Caco-2 (cell line): ENCODE results near the gene KCNK16. TPM values are rescaled to one million over a fixed set of nuclear protein-coding genes. Genes with fewer than 3 reads are reported as not detected.

Experiments used
- BruUV-seq: library from RNA; stranded (reverse); fragments of 400-500 nt; replicated peaks from 2 replicates; lab custom pipeline; 2021; lab: Mats Ljungman, UMichigan
- CTCF ChIA-PET: fragments of 300-600 bp; sonication (Branson Sonifier 250); formaldehyde crosslinking; loops from one replicate; lab custom pipeline; 2022; ENCODE audit warnings: antibody characterized with exemption; lab: Charles Lee
- POLR2A ChIA-PET: fragments of 300-600 bp; sonication (Branson Sonifier 250); formaldehyde crosslinking; loops from one replicate; lab custom pipeline; 2022; ENCODE audit warnings: antibody characterized with exemption; lab: Charles Lee
- DNase-seq, 2 experiments: peaks; one replicate each; pipeline versions ENCODE4 v3.0.0 to v3.0.0-alpha.2; 2020 to 2022
- H3K27me3 ChIP-seq: replicated peaks from 2 replicates; pipeline ENCODE4 v1.6.0; 2011; ENCODE audit warnings: low read length; ENCODE audit not compliant: control insufficient read depth, insufficient read depth
- H3K36me3 ChIP-seq: 2 replicates; pipeline ENCODE4 v1.5.1; 2011; ENCODE audit warnings: low read length; ENCODE audit not compliant: control insufficient read depth, insufficient read depth
- H3K4me1 ChIP-seq: fragments of 250-450 bp; sonication (Bioruptor Pico); 2 replicates; pipeline ENCODE4 v1.5.1; 2020; ENCODE audit warnings: mild to moderate bottlenecking
- H3K4me3 ChIP-seq: 2 replicates; pipeline ENCODE4 v1.5.1; 2011; ENCODE audit warnings: low read depth, mild to moderate bottlenecking, control low read depth, low read length
- H3K9me3 ChIP-seq: fragments of 250-450 bp; sonication (Bioruptor Pico); 2 replicates; pipeline ENCODE4 v1.5.1; 2020; ENCODE audit warnings: mild to moderate bottlenecking, moderate library complexity
- H3K27ac Mint-ChIP-seq: one replicate; pipeline ENCODE4 v1.8.0; 2022; ENCODE audit warnings: mixed read lengths; ENCODE audit not compliant: unreplicated experiment
- H3K27me3 Mint-ChIP-seq: one replicate; pipeline ENCODE4 v1.8.0; 2022; ENCODE audit warnings: mixed read lengths; ENCODE audit not compliant: insufficient read depth, unreplicated experiment
- H3K36me3 Mint-ChIP-seq: one replicate; pipeline ENCODE4 v1.8.0; 2022; ENCODE audit warnings: mild to moderate bottlenecking, mixed read lengths; ENCODE audit not compliant: insufficient read depth, unreplicated experiment
- H3K4me1 Mint-ChIP-seq: one replicate; pipeline ENCODE4 v1.8.0; 2022; ENCODE audit warnings: low read depth, mixed read lengths; ENCODE audit not compliant: unreplicated experiment
- H3K4me3 Mint-ChIP-seq: one replicate; pipeline ENCODE4 v1.8.0; 2022; ENCODE audit warnings: mild to moderate bottlenecking, moderate library complexity, mixed read lengths; ENCODE audit not compliant: unreplicated experiment
- H3K9me3 Mint-ChIP-seq: one replicate; pipeline ENCODE4 v1.8.0; 2022; ENCODE audit warnings: mixed read lengths; ENCODE audit not compliant: unreplicated experiment
- CTCF ChIP-seq, 2 experiments: fragments of 200-600 bp in 1 of 2; IDR thresholded peaks; 1 replicate in 1 of 2; 2 replicates in 1 of 2; pipeline versions ENCODE4 v1.5.1 to v1.8.0; 2011 to 2022; ENCODE audit warnings: antibody characterized with exemption in 1 of 2, control low read depth in 1 of 2, inconsistent platforms in 1 of 2, low read depth in 1 of 2, low read length in 1 of 2, mild to moderate bottlenecking in 1 of 2, moderate library complexity in 1 of 2; ENCODE audit not compliant: insufficient read depth in 1 of 2, severe bottlenecking in 1 of 2, unreplicated experiment in 1 of 2
- intact Hi-C: fragments of 100-400 bp; cut with micrococcal nuclease; formaldehyde crosslinking; loops from one replicate; pipeline ENCODE4 v1.10.0; 2022; ENCODE audit not compliant: unreplicated experiment
- total RNA-seq: library from RNA; stranded (reverse); gene quantifications from 2 replicates; pipeline ENCODE4 v1.2.3, GENCODE V29; 2022

Gene KCNK16
- total RNA-seq, 1 experiment from 2014 or later = not detected

DNA sequence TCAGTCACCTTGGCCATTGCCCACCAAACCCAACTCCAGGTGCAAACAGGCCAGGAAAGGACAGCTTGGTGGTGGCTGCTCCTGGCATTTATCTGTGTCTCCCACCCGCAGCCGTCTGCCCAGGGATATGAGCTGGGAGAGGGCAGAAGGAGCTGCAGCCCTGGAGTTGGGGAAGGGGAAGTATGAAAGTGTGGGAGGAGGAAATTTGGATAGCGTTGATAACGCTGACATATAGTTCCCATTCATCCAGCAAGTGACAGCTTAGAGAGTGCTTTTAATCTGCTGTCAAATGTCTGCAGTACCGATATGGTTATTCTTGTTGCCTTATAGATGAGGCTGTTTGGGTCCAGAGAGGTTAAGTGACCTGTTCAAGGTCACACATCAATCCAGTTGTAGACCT is 741 bp downstream of the KCNK16 start:
- no peak overlapping the region for H3K27ac Mint-ChIP-seq
- H3K9me3 Mint-ChIP-seq = no peaks in the 10 kb centered on the region
- Histone ChIP-seq H3K9me3 (no peaks in the 10 kb centered on the region), H3K4me1 (no peaks in the 10 kb centered on the region), H3K27me3 (no peaks in the 10 kb centered on the region), H3K36me3 (no peaks in the 10 kb centered on the region), H3K4me3 (no peak overlapping the region)
- peaks cover 15% of the 10 kb centered on the region for H3K27me3 Mint-ChIP-seq
- no peaks in the 10 kb centered on the region for H3K36me3 Mint-ChIP-seq
- DNase-seq = no peak
- no TSS peak for BruUV-seq
- no peak for TF ChIP-seq CTCF (IDR thresholded peaks at IDR 0.05; ENCODE audit: insufficient read depth in 1 of 2, low read depth in 1 of 2, low read length in 1 of 2, severe bottlenecking in 1 of 2, unreplicated experiment in 1 of 2)
- ChIA-PET CTCF (no interaction called here), POLR2A (no interaction called here)
- intact Hi-C loops = no loop called here
- no peaks in the 10 kb centered on the region for H3K4me1 Mint-ChIP-seq
- no peak overlapping the region for H3K4me3 Mint-ChIP-seq

GRCh38 chr6:39320363-39320984 is 2.0 kb downstream of the KCNK16 start:
- no peak overlapping the region for H3K4me3 ChIP-seq
- no peak for DNase-seq
- H3K4me1 ChIP-seq = no peaks in the 10 kb centered on the region
- BruUV-seq = no TSS peak
- peaks cover 12% of the 10 kb centered on the region for H3K27me3 Mint-ChIP-seq
- H3K36me3 ChIP-seq = no peaks in the 10 kb centered on the region
- ChIA-PET CTCF (no interaction called here), POLR2A (no interaction called here)
- intact Hi-C loops = no loop called here
- no peaks in the 10 kb centered on the region for H3K9me3 ChIP-seq
- no peak overlapping the region for H3K4me3 Mint-ChIP-seq
- no peak overlapping the region for H3K27ac Mint-ChIP-seq
- no peaks in the 10 kb centered on the region for H3K4me1 Mint-ChIP-seq
- H3K27me3 ChIP-seq = no peaks in the 10 kb centered on the region
- no peak for TF ChIP-seq CTCF (IDR thresholded peaks at IDR 0.05; ENCODE audit: insufficient read depth in 1 of 2, low read depth in 1 of 2, low read length in 1 of 2, severe bottlenecking in 1 of 2, unreplicated experiment in 1 of 2)
- H3K9me3 Mint-ChIP-seq = no peaks in the 10 kb centered on the region
- no peaks in the 10 kb centered on the region for H3K36me3 Mint-ChIP-seq

DNA sequence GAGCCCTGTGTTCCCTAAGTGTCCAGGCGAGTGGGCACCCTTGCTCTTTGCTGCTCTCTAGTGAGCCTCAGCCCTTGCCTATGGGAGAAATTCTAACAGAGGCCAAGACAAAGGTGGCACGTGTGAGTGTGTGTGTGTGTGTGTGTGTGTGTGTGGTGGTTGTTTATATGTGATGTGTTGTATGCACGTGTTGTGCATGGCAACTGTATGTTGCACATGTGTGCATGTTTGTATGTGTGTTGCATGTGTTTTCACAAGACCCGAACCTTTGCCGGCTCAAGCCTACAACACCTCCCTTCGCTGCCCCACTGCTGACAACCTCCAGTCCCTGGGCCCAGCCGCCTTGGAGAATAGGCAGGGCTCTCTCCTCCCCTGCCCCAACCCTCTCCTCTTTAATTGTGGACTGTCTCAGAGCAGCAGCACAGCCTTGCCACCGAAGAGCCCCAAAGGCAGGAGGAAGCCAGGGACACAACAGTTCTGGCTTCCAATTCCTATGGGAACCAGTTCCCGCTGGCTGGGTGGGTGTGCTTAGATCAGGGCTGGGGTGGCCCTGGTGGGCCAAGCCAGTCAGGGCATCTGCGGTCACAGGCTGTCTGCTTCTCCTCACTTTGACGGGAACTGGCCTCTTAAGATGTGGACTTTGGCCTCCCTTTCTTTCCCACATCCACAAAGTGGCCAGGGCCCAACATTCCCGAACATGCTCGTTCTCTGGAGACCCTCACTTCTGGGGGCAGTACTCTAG is 2.7 kb downstream of the KCNK16 start:
- no peak overlapping the region for H3K4me3 ChIP-seq
- Mint-ChIP-seq H3K4me1 (no peaks in the 10 kb centered on the region), H3K4me3 (no peak overlapping the region), H3K36me3 (no peaks in the 10 kb centered on the region), H3K9me3 (no peaks in the 10 kb centered on the region), H3K27ac (no peak overlapping the region), H3K27me3 (peaks cover 12% of the 10 kb centered on the region)
- DNase-seq = no peak
- H3K4me1 ChIP-seq = no peaks in the 10 kb centered on the region
- TF ChIP-seq CTCF (IDR thresholded peaks at IDR 0.05; ENCODE audit: insufficient read depth in 1 of 2, low read depth in 1 of 2, low read length in 1 of 2, severe bottlenecking in 1 of 2, unreplicated experiment in 1 of 2) = no peak
- H3K27me3 ChIP-seq = peaks cover 2% of the 10 kb centered on the region; the same call in 1 of the 2 replicates
- no peaks in the 10 kb centered on the region for H3K36me3 ChIP-seq
- CTCF ChIA-PET = no interaction called here
- POLR2A ChIA-PET = no interaction called here
- intact Hi-C loops = no loop called here
- H3K9me3 ChIP-seq = no peaks in the 10 kb centered on the region
- no TSS peak for BruUV-seq
